ENCODE measurements around the gene BNC1. TPM values are rescaled to one million over a fixed set of nuclear protein-coding genes. Genes with fewer than 3 reads are reported as not detected.

BNC1 gene
- total RNA-seq, 2 donors from 2014 or later: 0.49 to 1.2 TPM

- DNase-seq (ENCODE audit: low spot score) (no peak), ATAC-seq (ENCODE audit: insufficient number of reproducible peaks, low FRiP score, low read depth) (no peak)
- no peak for TF ChIP-seq CTCF (IDR thresholded peaks at IDR 0.05)
- Histone ChIP-seq H3K4me1 (ENCODE audit: control insufficient read depth in 1 of 2, low read depth in 2 of 2) (no peaks in the 10 kb centered on the region), H3K27ac (no peak overlapping the region), H3K4me3 (no peak overlapping the region), H3K27me3 (replicated peaks; ENCODE audit: insufficient read depth) (no peaks in the 10 kb centered on the region), H3K9me3 (no peaks in the 10 kb centered on the region), H3K36me3 (no peaks in the 10 kb centered on the region)
These were observed 37.6 kb upstream of the BNC1 start for GRCh38 chr15:83322061-83322460.

DNA sequence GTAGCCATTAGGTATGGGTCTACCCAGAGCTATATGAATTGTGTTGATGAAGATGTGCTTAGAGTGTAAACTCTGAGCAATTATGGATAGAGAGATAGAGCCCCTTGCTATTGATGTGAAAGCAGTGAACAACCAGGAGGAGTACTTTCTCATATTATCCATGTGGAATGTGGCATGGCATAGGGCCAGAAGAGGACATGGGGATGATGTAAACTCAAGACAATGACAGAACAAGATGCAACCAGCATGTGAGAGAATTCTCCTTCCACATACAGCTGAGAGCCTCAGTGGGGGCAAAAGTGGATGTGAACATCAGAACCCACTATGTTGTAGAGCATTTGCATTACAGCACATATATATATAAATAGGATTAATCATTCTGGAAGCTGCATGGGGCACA, 36.4 kb upstream of the BNC1 start:
- Histone ChIP-seq H3K9me3 (no peaks in the 10 kb centered on the region), H3K36me3 (no peaks in the 10 kb centered on the region), H3K27ac (no peak overlapping the region), H3K4me1 (ENCODE audit: control insufficient read depth in 1 of 2, low read depth in 2 of 2) (no peaks in the 10 kb centered on the region), H3K4me3 (no peak overlapping the region), H3K27me3 (replicated peaks; ENCODE audit: insufficient read depth) (no peaks in the 10 kb centered on the region)
- ATAC-seq (ENCODE audit: insufficient number of reproducible peaks, low FRiP score, low read depth): no peak
- TF ChIP-seq CTCF (IDR thresholded peaks at IDR 0.05): no peak
- no peak for DNase-seq (ENCODE audit: low spot score)

DNA sequence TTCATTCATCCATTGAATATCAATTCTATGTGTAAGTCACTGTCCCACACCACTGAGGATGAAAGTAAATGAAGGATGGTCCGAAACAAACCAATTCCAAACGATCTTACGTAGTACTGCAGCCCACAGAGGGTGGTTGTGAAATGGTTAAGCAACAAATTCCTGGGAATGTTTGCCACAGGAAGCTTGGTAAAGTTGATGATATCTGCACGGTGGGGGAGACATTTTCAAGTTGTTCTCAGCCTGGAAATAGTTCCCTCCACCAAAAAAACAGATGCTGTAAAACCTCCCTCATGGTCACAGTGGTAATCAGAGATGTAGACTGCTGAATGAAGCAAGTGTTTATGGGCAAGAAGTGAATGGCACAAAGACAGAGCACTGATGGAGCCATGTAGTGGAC, 35.9 kb upstream of the BNC1 start:
- ATAC-seq (ENCODE audit: insufficient number of reproducible peaks, low FRiP score, low read depth) (no peak), DNase-seq (ENCODE audit: low spot score) (no peak)
- H3K9me3 ChIP-seq: no peaks in the 10 kb centered on the region
- H3K4me3 ChIP-seq: no peak overlapping the region
- no peaks in the 10 kb centered on the region for H3K4me1 ChIP-seq (ENCODE audit: control insufficient read depth in 1 of 2, low read depth in 2 of 2)
- no peaks in the 10 kb centered on the region for H3K27me3 ChIP-seq (replicated peaks; ENCODE audit: insufficient read depth)
- no peak overlapping the region for H3K27ac ChIP-seq
- H3K36me3 ChIP-seq: no peaks in the 10 kb centered on the region
- no peak for TF ChIP-seq CTCF (IDR thresholded peaks at IDR 0.05)

DNA sequence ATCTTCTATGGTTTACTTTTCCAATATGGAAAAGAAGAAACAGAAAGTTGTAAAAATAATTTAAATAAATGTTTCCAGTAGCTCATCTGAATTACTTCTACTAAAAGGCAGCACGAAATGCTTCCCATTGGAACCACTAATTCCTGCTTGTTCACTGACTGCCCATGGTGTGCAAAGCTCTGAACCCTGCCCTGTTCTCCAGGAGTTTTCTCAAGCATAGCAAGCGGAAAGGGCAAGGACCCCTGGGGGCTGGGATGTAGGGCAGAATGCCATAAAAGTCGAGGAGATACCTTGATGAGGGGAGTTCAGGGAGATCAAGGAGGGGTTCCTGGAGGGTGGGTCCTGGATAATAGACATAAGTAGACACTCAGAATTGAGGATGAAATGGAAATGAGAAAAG, 35.3 kb upstream of the BNC1 start:
- DNase-seq (ENCODE audit: low spot score): no peak
- Histone ChIP-seq H3K36me3 (no peaks in the 10 kb centered on the region), H3K27ac (no peak overlapping the region), H3K9me3 (no peaks in the 10 kb centered on the region), H3K27me3 (replicated peaks; ENCODE audit: insufficient read depth) (no peaks in the 10 kb centered on the region), H3K4me3 (no peak overlapping the region), H3K4me1 (ENCODE audit: control insufficient read depth in 1 of 2, low read depth in 2 of 2) (no peaks in the 10 kb centered on the region)
- ATAC-seq (ENCODE audit: insufficient number of reproducible peaks, low FRiP score, low read depth): no peak
- no peak for TF ChIP-seq CTCF (IDR thresholded peaks at IDR 0.05)

GRCh38 chr15:83318861-83319415, 34.5 kb upstream of the BNC1 start:
- H3K27me3 ChIP-seq (replicated peaks; ENCODE audit: insufficient read depth): no peaks in the 10 kb centered on the region
- H3K4me1 ChIP-seq (ENCODE audit: control insufficient read depth in 1 of 2, low read depth in 2 of 2): no peaks in the 10 kb centered on the region
- no peak for TF ChIP-seq CTCF (IDR thresholded peaks at IDR 0.05)
- H3K36me3 ChIP-seq: no peaks in the 10 kb centered on the region
- no peak overlapping the region for H3K4me3 ChIP-seq
- DNase-seq (ENCODE audit: low spot score) (no peak), ATAC-seq (ENCODE audit: insufficient number of reproducible peaks, low FRiP score, low read depth) (no peak)
- H3K27ac ChIP-seq: no peak overlapping the region
- H3K9me3 ChIP-seq: no peaks in the 10 kb centered on the region
